Measurements from ENCODE around the gene GABRD.
A peak's percentile ranks its signal among the peaks of the same experiment; 100 is the strongest.

The GABRD gene

GRCh38 chr1:2042830-2043773, 24.0 kb downstream of the GABRD start:
- DNase-seq (ENCODE audit: extremely low read depth, low read depth), result no peak

DNA sequence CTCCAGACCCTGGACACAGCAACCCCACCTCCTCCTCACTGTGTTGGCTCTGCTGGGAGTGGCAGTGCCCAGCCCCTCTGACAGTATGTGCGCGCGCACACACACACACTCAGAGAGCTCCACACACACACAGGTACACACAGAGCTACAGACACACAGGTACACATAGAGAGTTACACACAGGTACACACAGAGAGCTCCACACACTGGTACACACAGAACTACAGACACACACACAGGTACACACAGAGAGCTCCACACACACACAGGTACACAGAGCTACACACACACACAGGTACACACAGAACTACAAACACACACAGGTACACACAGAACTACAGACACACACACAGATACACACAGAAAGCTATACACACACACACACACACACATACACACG, 24.7 kb downstream of the GABRD start:
- TF ChIP-seq, protein P1, sequence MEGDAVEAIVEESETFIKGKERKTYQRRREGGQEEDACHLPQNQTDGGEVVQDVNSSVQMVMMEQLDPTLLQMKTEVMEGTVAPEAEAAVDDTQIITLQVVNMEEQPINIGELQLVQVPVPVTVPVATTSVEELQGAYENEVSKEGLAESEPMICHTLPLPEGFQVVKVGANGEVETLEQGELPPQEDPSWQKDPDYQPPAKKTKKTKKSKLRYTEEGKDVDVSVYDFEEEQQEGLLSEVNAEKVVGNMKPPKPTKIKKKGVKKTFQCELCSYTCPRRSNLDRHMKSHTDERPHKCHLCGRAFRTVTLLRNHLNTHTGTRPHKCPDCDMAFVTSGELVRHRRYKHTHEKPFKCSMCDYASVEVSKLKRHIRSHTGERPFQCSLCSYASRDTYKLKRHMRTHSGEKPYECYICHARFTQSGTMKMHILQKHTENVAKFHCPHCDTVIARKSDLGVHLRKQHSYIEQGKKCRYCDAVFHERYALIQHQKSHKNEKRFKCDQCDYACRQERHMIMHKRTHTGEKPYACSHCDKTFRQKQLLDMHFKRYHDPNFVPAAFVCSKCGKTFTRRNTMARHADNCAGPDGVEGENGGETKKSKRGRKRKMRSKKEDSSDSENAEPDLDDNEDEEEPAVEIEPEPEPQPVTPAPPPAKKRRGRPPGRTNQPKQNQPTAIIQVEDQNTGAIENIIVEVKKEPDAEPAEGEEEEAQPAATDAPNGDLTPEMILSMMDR (IDR thresholded peaks at IDR 0.05; ENCODE audit: low read depth, low read length), result no peak
- DNase-seq (ENCODE audit: extremely low read depth, low read depth), result no peak

More at GRCh38 chr1:2042830-2043773, 24.0 kb downstream of the GABRD start:
- TF ChIP-seq, protein P1 (IDR thresholded peaks at IDR 0.05; ENCODE audit: low read depth, low read length), result no peak

DNA sequence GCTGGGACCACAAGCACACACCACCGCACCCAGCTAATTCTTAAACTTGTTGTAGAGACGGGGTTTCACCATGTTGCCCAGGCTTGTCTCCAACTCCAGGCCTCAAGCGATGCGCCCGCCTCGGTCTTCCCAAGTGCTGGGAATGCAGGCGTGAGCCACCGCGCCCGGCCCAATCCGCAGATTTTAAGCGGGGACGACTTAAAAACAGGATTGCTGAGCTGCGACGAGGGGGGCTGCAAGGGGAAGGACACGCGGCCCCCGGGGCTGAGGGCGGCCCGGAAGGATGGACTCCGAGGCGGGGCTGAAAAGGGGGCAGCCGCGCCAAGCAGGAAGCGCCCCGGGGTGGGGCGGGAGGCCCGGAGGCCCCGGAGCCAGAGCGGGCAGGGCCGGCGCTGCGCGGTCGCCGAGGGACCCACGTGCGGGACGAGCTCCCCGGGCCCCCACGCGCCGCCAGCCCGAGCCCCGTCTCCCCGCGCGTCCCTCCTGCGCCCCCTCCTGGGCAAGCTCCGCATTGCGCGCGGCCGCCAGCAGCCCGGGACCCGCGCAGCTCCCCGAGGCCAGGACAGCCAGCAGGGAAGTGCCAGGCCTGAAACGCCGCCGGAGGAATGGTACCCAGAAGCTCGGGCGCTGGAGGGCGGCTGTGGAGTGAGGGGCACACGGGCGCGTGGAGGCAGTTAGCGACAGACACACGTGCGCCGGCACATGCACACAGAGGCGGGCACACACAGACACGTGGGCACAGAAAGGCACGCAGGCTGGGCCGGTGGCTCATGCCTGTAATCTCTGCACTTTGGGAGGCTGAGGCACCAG, 25.6 kb downstream of the GABRD start:
- TF ChIP-seq, protein P1 (IDR thresholded peaks at IDR 0.05; ENCODE audit: low read depth, low read length), result peak; percentile 54
- DNase-seq (ENCODE audit: extremely low read depth, low read depth), result no peak

DNA sequence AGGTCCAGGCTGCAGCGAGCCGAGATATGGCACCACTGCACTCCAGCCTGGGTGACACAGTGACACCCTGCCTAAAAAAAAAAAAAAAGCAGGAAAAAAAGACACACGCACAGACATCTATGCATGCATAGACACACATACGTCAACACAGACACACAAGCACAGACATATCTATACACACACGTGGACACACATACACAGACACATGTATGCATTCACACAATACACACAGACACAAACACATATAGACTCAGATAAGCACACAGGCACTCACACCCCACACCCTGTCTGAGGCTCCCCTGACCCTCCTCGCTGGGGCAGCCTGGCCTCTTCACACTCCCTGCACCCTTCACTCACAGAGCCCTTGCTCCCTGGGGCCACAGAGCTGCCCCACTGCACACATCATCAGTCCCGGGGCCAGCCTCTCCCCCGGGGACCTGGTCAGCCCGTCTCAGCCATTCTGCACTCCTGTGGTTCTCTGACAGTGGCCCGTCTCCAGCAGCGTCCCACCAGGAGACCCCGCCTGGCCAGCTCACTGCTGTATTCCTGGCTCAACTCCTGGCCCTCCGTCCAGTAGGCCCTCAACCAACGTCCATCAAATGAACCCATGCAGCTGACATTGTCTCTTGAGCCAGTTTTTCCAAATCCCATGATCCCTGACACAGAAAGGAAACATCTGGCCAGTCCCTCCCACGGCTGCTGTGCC, 26.5 kb downstream of the GABRD start:
- DNase-seq (ENCODE audit: extremely low read depth, low read depth), result no peak
- TF ChIP-seq, protein P1 (IDR thresholded peaks at IDR 0.05; ENCODE audit: low read depth, low read length), result no peak

- no peak for DNase-seq (ENCODE audit: extremely low read depth, low read depth)
- TF ChIP-seq, protein P1 (IDR thresholded peaks at IDR 0.05; ENCODE audit: low read depth, low read length), result peak; percentile 48
Observed at GRCh38 chr1:2046174-2046917, 27.2 kb downstream of the GABRD start.

DNA sequence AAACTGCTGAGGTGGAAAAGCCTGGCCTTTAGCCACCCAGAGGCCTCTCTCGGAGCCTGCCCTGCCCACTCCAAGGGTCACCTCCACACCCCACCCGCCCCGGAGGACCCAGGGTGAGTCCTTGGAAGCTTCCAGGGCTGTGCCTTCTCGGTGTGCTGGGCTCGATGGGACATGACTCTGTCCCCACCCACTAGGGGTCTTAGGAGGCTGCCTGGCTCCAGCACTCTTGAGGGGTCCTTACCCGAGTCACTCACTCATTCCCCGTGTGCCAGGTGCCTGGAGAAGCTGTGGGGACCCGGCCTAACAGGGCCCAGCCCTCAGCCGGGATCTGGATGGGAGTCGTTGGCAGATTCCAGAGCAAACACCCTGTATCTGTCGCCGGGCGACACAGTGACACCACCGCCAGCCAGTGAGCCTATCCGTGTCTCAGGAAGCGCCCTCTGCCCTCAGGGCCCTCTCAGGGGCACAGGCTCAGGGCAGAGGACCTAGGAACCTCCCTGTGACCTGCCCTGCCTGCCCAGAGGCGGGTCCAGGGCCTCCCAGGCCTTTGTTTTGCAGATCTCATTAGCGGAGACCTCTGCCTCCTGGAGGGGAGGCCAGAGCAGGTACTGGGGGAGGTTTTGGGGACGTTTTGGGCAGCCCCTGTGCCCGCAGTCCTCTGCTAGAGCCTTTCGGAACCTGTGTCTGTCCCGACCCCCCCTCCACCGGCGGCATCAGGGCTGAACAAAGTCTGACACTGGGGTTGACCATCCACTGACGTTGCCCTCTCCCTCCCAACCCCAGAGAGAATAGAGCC, 28.0 kb downstream of the GABRD start:
- DNase-seq (ENCODE audit: extremely low read depth, low read depth), result no peak

More for the DNA sequence above, 28.0 kb downstream of the GABRD start:
- TF ChIP-seq, protein P1 (IDR thresholded peaks at IDR 0.05; ENCODE audit: low read depth, low read length), result no peak
